Measurements from ENCODE around the gene NDE1.

NDE1 gene

GRCh38 chr16:15609286-15609649 is 40.8 kb upstream of the NDE1 start:
- H3K4me3 ChIP-seq (ENCODE audit: low read length) = no peak overlapping the region
- no peaks in the 10 kb centered on the region for H3K9me3 ChIP-seq (ENCODE audit: control insufficient read depth, low read length)
- DNase-seq (ENCODE audit: low read depth) = no peak
- H3K36me3 ChIP-seq (ENCODE audit: control insufficient read depth, insufficient read depth, low read length, severe bottlenecking) = peaks cover 60% of the 10 kb centered on the region
- H3K9ac ChIP-seq (ENCODE audit: low read length) = no peak overlapping the region
- no peaks in the 10 kb centered on the region for H3K27me3 ChIP-seq (replicated peaks; ENCODE audit: control insufficient read depth, insufficient read depth, low read length)
- peaks cover 33% of the 10 kb centered on the region for H3K4me1 ChIP-seq (ENCODE audit: control insufficient read depth, insufficient read depth, low read length)

DNA sequence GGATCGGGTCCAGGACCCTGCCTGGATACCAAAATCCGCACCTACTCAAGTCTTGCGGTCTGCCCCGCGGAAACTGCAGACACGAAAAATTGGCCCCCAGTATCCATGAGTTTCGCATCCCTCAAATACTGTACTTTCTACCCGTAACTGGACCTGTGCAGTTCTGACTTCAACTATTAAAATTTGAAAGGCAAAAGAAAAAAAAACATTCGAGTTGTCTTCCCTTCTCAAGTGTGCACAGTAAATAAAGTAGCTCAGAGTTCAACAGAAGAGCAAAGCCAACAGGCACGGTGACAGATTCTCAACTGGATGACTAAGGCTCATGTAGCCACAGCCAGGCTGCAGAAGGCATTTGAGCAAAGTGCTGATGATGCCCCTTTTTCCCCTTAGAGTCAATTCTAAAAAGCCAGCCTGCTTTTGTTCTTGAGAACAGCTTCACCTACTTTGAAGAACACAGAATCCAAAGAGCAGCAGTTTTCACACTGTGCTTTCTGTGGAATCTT is 39.6 kb upstream of the NDE1 start:
- no peak overlapping the region for H3K9ac ChIP-seq (ENCODE audit: low read length)
- peaks cover 33% of the 10 kb centered on the region for H3K4me1 ChIP-seq (ENCODE audit: control insufficient read depth, insufficient read depth, low read length)
- H3K36me3 ChIP-seq (ENCODE audit: control insufficient read depth, insufficient read depth, low read length, severe bottlenecking) = peaks cover 59% of the 10 kb centered on the region
- H3K4me3 ChIP-seq (ENCODE audit: low read length) = no peak overlapping the region
- peak; percentile 20 for DNase-seq (ENCODE audit: low read depth)
- no peaks in the 10 kb centered on the region for H3K27me3 ChIP-seq (replicated peaks; ENCODE audit: control insufficient read depth, insufficient read depth, low read length)
- H3K9me3 ChIP-seq (ENCODE audit: control insufficient read depth, low read length) = no peaks in the 10 kb centered on the region

GRCh38 chr16:15611610-15612009 is 38.4 kb upstream of the NDE1 start:
- H3K27me3 ChIP-seq (replicated peaks; ENCODE audit: control insufficient read depth, insufficient read depth, low read length) = no peaks in the 10 kb centered on the region
- peak; percentile 47 for DNase-seq (ENCODE audit: low read depth)
- H3K9me3 ChIP-seq (ENCODE audit: control insufficient read depth, low read length) = no peaks in the 10 kb centered on the region
- H3K4me3 ChIP-seq (ENCODE audit: low read length) = no peak overlapping the region
- peaks cover 59% of the 10 kb centered on the region for H3K36me3 ChIP-seq (ENCODE audit: control insufficient read depth, insufficient read depth, low read length, severe bottlenecking)
- peaks cover 33% of the 10 kb centered on the region for H3K4me1 ChIP-seq (ENCODE audit: control insufficient read depth, insufficient read depth, low read length)
- H3K9ac ChIP-seq (ENCODE audit: low read length) = no peak overlapping the region

GRCh38 chr16:15613676-15614075 is 36.4 kb upstream of the NDE1 start:
- peaks cover 22% of the 10 kb centered on the region for H3K4me1 ChIP-seq (ENCODE audit: control insufficient read depth, insufficient read depth, low read length)
- no peaks in the 10 kb centered on the region for H3K9me3 ChIP-seq (ENCODE audit: control insufficient read depth, low read length)
- no peak for DNase-seq (ENCODE audit: low read depth)
- no peak overlapping the region for H3K4me3 ChIP-seq (ENCODE audit: low read length)
- no peaks in the 10 kb centered on the region for H3K27me3 ChIP-seq (replicated peaks; ENCODE audit: control insufficient read depth, insufficient read depth, low read length)
- H3K36me3 ChIP-seq (ENCODE audit: control insufficient read depth, insufficient read depth, low read length, severe bottlenecking) = peaks cover 66% of the 10 kb centered on the region
- H3K9ac ChIP-seq (ENCODE audit: low read length) = no peak overlapping the region

DNA sequence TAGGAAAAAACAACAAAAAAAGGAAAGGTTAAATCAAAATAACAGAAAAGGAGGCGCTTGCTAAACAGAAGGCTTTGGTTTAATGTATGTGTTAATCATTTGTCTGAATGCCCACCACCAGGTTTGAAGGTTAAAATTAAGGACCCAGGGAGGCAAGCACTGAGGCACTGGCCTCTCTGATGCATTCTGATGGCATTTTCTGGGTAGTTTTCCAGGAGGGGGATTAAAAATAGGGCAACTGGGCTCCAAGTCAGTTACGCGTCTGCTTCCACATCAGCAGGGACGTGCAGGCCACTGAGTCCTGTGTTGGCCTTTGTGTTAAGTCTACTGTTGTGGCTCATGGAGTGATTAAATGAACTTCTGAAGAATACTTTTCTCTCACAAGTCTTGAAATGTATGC is 34.0 kb upstream of the NDE1 start:
- Histone ChIP-seq H3K36me3 (ENCODE audit: control insufficient read depth, insufficient read depth, low read length, severe bottlenecking) (peaks cover 85% of the 10 kb centered on the region), H3K9me3 (ENCODE audit: control insufficient read depth, low read length) (no peaks in the 10 kb centered on the region), H3K4me3 (ENCODE audit: low read length) (no peak overlapping the region), H3K9ac (ENCODE audit: low read length) (no peak overlapping the region), H3K4me1 (ENCODE audit: control insufficient read depth, insufficient read depth, low read length) (peaks cover 4% of the 10 kb centered on the region), H3K27me3 (replicated peaks; ENCODE audit: control insufficient read depth, insufficient read depth, low read length) (no peaks in the 10 kb centered on the region)
- no peak for DNase-seq (ENCODE audit: low read depth)

GRCh38 chr16:15616475-15617165 is 33.4 kb upstream of the NDE1 start:
- H3K9ac ChIP-seq (ENCODE audit: low read length) = no peak overlapping the region
- no peaks in the 10 kb centered on the region for H3K27me3 ChIP-seq (replicated peaks; ENCODE audit: control insufficient read depth, insufficient read depth, low read length)
- peaks cover 4% of the 10 kb centered on the region for H3K4me1 ChIP-seq (ENCODE audit: control insufficient read depth, insufficient read depth, low read length)
- peaks cover 87% of the 10 kb centered on the region for H3K36me3 ChIP-seq (ENCODE audit: control insufficient read depth, insufficient read depth, low read length, severe bottlenecking)
- DNase-seq (ENCODE audit: low read depth) = no peak
- no peaks in the 10 kb centered on the region for H3K9me3 ChIP-seq (ENCODE audit: control insufficient read depth, low read length)
- H3K4me3 ChIP-seq (ENCODE audit: low read length) = no peak overlapping the region

- H3K27me3 ChIP-seq (replicated peaks; ENCODE audit: control insufficient read depth, insufficient read depth, low read length) = no peaks in the 10 kb centered on the region
- peaks cover 8% of the 10 kb centered on the region for H3K4me1 ChIP-seq (ENCODE audit: control insufficient read depth, insufficient read depth, low read length)
- no peak for DNase-seq (ENCODE audit: low read depth)
- H3K4me3 ChIP-seq (ENCODE audit: low read length) = no peak overlapping the region
- H3K36me3 ChIP-seq (ENCODE audit: control insufficient read depth, insufficient read depth, low read length, severe bottlenecking) = peaks cover 87% of the 10 kb centered on the region
- H3K9me3 ChIP-seq (ENCODE audit: control insufficient read depth, low read length) = no peaks in the 10 kb centered on the region
- H3K9ac ChIP-seq (ENCODE audit: low read length) = no peak overlapping the region
Observed at GRCh38 chr16:15617901-15618300, 32.1 kb upstream of the NDE1 start.

DNA sequence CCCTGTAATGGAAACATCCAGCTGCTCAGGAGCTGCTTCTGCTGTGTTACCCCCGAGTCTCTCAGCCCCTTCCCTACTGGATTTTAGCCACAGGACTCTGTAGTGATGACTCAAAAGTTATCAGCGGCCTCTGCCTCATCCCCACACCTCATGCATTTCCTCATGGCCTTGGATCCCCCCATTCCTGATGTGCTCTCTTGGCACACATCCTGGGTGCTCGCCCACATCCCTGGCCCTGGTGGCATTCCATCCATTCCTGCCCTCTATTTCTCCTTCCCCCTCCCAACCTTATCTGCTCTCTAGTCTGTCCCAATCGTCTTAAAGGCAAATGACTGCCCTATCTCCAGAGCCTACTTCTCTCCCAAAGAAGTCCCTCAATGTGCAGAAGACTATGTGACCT is 31.7 kb upstream of the NDE1 start:
- Histone ChIP-seq H3K4me1 (ENCODE audit: control insufficient read depth, insufficient read depth, low read length) (peaks cover 8% of the 10 kb centered on the region), H3K4me3 (ENCODE audit: low read length) (no peak overlapping the region), H3K27me3 (replicated peaks; ENCODE audit: control insufficient read depth, insufficient read depth, low read length) (no peaks in the 10 kb centered on the region), H3K9me3 (ENCODE audit: control insufficient read depth, low read length) (no peaks in the 10 kb centered on the region), H3K9ac (ENCODE audit: low read length) (no peak overlapping the region), H3K36me3 (ENCODE audit: control insufficient read depth, insufficient read depth, low read length, severe bottlenecking) (peaks cover 85% of the 10 kb centered on the region)
- peak; percentile 61 for DNase-seq (ENCODE audit: low read depth)

DNA sequence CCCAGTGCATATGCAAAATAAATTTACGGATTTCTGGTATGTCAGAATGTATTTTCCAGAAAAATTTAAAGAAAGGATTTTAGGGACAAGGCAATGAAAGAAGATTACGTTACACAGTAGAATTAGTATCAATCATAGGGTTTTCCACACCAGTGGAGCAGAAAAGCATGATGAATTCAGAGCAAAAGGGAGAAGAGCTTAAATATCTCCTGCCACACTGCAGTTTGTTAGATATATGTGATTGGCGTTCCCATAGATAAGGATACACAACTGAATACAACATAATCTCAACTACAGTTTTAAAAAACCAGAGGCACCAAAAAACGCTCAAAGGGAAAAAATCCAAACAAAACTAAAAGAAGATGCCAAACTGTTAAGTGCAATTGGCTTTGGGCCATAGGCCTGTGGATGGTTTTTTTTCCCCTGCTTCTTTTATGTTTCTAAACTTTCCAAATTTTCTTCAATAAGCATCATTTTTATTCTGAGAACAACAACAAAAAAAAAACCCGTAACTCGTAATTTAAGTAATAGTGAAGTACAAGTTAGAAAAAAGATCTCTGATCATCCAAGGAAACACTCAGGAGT is 29.3 kb upstream of the NDE1 start:
- peaks cover 92% of the 10 kb centered on the region for H3K36me3 ChIP-seq (ENCODE audit: control insufficient read depth, insufficient read depth, low read length, severe bottlenecking)
- no peak overlapping the region for H3K9ac ChIP-seq (ENCODE audit: low read length)
- no peaks in the 10 kb centered on the region for H3K9me3 ChIP-seq (ENCODE audit: control insufficient read depth, low read length)
- no peaks in the 10 kb centered on the region for H3K27me3 ChIP-seq (replicated peaks; ENCODE audit: control insufficient read depth, insufficient read depth, low read length)
- peak; percentile 18 for DNase-seq (ENCODE audit: low read depth)
- H3K4me1 ChIP-seq (ENCODE audit: control insufficient read depth, insufficient read depth, low read length) = peaks cover 8% of the 10 kb centered on the region
- no peak overlapping the region for H3K4me3 ChIP-seq (ENCODE audit: low read length)

DNA sequence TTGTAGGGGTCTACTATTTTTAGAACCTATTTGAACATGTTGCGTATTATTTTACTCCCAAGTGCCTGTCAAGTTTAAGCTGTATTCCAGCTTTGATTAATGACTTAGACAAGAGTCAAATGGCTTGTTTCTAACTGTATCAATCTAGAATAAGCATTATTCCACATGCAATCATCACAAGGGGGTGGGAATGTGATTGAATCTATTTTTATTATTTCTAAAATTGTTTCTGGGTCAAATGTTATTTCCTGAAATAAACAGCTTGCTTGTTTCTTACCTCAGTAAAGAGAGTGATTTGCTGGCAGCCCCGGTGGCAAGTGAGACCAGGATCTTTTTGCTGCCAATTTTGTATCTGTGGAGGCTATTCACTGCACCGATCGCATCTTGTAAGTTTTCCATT is 28.6 kb upstream of the NDE1 start:
- no peak overlapping the region for H3K9ac ChIP-seq (ENCODE audit: low read length)
- no peaks in the 10 kb centered on the region for H3K9me3 ChIP-seq (ENCODE audit: control insufficient read depth, low read length)
- H3K27me3 ChIP-seq (replicated peaks; ENCODE audit: control insufficient read depth, insufficient read depth, low read length) = no peaks in the 10 kb centered on the region
- no peak for DNase-seq (ENCODE audit: low read depth)
- peaks cover 88% of the 10 kb centered on the region for H3K36me3 ChIP-seq (ENCODE audit: control insufficient read depth, insufficient read depth, low read length, severe bottlenecking)
- no peak overlapping the region for H3K4me3 ChIP-seq (ENCODE audit: low read length)
- peaks cover 8% of the 10 kb centered on the region for H3K4me1 ChIP-seq (ENCODE audit: control insufficient read depth, insufficient read depth, low read length)

DNA sequence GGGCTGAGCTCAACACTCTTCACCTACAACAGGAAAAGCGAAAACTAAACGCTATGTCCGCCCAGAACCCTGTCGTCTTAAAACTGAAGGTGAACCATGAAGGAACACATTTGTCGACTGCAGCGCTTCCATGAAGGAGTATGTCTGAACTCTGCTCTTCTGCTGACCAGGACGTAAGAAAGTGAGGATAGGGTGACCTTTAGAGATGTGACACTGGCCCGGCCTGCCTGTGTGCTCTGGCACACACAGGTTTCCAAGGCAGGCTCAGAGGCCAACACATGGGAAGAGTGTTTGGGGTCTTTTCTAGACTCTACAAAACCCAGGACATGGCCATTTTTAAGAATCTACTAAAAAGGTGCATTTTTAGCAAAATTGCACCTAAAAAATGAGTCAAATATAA is 28.2 kb upstream of the NDE1 start:
- Histone ChIP-seq H3K4me3 (ENCODE audit: low read length) (no peak overlapping the region), H3K4me1 (ENCODE audit: control insufficient read depth, insufficient read depth, low read length) (peaks cover 8% of the 10 kb centered on the region), H3K9me3 (ENCODE audit: control insufficient read depth, low read length) (no peaks in the 10 kb centered on the region), H3K36me3 (ENCODE audit: control insufficient read depth, insufficient read depth, low read length, severe bottlenecking) (peaks cover 84% of the 10 kb centered on the region), H3K27me3 (replicated peaks; ENCODE audit: control insufficient read depth, insufficient read depth, low read length) (no peaks in the 10 kb centered on the region), H3K9ac (ENCODE audit: low read length) (no peak overlapping the region)
- DNase-seq (ENCODE audit: low read depth) = no peak
